Umbilical cord (tissue), 2 donors: ENCODE data around the gene FARP1. TPM values are rescaled to one million over a fixed set of nuclear protein-coding genes. Genes with fewer than 3 reads are reported as not detected.
"Not testable (repeated sequence)": the region's sequence is repeated elsewhere in the genome, so short reads cannot be mapped to it uniquely, and the experiment has no call there.

ENCODE experiments used
- DNase-seq: peaks from one replicate; pipeline ENCODE4 v3.0.0-alpha.2; 2015; ENCODE audit warnings: low spot score
- total RNA-seq: library from RNA; depleted of rRNA; stranded (reverse); fragments of >200 nt; gene quantifications from one replicate; pipeline ENCODE4 v1.2.3, GENCODE V29; 2014; ENCODE audit warnings: low replicate concordance; ENCODE audit not compliant: insufficient read depth

The FARP1 gene
- total RNA-seq, 1 donor from 2014 or later: 56.6 TPM

DNA sequence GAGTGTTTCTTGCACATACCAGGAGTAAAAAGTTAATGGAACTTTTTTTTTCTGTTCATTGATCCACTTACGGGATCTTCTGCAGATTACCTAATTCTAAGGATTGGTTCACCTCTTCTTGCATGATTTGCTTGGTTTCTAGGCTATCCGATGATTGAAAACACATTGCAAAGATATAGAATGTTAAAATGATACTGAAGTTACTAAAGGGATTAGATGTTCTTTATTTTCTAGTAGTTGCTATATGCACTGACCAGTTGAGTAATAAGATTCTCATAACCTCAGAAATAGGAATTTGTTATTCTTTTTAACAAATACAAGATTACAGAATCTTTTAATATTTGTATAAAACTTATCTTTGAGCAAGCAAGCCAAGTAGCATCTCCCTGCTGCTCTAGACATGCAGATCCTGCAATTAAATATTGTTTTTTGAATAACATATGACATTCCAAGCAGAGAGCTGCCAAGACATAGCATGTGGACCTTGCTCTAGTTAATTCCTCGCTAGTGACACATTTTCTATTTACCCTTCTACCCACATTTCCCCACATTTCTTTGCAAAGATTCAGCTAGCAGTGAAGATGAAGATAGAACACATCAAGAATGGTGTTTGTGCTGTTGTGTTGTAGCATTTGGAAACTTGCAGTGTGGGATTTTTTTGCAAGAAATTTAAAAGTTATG lies 85.9 kb downstream of the FARP1 start:
- no peak for DNase-seq

DNA sequence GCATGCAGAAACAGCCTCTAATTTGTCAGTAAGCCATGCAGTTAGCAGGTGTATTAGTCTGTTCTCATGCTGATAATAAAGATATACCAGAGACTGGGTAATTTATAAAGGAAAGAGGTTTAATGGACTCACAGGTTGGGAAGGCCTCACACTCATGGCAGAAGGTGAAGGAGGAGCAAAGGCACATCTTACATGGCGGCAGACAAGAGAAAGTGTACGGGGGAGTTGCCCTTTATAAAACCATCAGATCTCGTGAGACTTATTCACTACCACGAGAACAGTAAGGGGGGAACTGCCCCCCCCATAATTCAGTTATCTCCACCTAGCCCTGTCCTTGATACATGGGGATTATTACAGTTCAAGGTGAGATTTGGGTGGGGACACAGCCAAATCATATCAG lies 87.9 kb downstream of the FARP1 start:
- DNase-seq: not testable (repeated sequence)

DNA sequence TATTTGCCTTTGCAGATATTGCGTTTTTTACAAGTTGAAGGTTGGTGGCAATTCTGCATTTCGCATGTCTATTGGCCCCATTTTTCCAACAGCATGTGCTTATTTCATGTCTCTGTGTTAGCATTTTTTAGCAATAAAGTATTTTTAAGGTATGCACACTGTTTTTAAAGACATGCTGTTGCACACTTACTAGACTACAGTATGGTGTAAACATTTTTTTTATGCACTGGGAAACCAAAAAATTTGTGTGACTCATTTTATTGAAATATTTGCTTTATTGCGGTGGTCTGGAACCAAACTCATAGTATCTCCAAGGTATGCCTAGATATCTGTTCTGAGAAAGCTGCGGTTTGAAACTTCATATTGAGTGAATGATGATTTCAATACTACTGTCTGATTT lies 89.6 kb downstream of the FARP1 start:
- no peak for DNase-seq

DNA sequence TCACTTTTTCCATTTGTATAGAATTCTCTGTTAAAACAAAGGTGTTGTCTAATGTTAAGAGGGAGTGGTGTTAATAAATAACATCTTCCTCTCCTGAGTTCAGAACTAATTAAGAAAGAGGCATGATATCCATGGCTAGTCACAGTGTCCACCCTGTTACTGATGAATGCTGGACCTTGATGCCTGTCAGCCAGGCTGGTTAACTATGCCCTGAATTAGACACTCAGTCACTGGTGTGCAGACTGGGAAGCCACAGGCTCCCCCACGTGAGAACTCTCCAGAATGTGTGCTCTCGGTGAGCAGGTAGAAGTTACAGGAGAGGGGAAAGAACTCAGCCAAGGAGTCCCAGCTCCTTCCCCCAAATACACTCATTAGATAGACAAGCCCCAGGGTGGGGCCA lies 90.2 kb downstream of the FARP1 start:
- DNase-seq: no peak

DNA sequence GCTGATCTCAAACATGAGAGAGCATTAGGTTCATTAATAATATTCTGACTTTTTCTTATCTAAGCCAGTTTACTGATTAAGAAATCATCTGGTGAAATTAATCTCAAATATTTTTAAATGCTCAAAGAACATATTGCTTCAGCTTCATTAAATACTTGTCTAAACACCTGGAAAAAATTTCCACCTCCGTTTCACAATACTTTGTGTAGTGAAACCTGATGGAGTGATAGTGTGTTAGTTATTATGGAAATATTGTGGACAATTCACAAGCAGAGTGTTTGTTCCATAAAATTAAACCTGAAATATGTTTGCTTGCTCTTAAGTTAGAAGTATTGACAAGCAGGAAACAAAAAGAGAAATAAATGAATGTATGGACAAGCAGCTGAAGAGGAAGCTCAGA lies 91.5 kb downstream of the FARP1 start:
- DNase-seq: no peak

DNA sequence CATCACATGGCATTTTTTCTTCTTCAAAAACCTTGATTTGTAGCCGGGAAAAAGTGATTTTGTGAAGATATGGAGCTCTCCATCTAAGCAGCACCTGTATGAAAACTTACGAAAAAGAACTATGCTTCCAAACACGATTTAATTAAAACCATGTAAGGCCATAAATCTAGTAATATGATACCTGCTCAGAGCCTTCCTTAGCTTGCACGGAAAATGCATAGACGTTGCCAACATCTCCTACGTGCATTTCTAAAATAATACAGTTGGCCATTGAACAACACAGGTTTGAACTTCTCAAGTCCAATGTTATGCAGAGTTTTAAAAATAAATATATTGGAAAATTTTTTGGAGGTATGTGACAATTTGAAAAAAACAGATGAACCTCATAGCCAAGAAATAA lies 93.3 kb downstream of the FARP1 start:
- no peak for DNase-seq

DNA sequence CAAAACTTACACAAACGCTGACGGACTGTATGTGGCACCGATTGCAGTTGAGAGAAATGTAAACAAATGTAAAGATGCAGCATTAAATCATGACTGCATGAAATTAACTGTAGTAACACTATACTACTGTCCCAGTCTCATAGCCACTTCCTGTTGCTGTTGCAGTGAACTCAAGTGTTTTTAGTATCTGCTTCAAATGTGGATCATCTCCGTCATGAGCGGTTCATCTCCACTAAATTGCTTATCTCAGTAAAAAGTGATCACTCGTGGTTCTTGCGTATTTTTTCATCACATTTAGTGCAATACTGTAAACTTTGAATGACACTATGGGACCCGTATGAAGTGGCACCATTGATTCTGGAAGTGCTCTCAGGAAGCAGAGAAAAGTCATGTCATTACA lies 94.4 kb downstream of the FARP1 start:
- DNase-seq: no peak

DNA sequence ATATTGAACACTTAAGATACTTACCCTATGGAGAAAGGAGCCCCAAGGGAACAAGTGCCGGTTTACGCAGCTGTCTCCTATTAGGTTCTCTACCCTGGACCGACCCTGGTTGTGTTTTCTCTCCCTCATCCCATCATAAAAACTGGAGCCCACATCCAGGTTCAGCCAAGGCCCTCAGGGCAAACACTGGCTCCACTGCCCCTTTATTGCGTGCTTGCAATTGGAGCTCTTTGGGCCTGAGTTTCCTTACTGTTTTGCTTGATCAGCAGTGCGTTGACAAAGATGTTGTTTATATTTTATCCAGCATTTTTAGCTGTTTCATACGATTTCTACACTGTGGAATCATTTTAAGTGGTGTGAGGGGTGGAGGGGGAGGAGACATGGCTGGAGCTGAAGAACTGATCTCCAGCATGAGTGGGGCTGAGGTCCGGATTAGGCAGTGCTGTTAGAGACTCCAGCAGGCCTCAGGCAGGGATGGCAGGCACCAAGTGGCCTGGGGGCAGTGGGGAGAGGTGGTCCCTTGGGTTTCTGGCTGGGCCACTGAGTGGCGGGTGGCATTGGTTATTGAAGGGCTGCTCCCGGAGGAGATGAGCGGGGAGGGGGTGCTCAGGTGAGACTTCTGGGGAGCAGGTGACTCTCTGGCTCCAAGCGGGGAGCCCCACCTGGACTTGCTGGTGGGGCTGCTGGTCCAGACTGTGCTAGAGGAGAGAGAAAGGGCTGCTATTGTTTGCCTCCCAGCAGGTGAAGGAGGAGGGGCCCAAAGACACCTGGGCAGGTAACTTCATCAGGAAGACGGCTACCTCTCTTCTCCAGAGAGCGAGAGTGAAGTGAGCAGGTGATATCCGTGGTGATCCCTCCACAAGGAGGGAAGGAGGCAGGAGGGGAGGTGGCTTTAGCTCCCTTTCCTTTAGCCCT lies 96.5 kb downstream of the FARP1 start:
- DNase-seq: no peak

DNA sequence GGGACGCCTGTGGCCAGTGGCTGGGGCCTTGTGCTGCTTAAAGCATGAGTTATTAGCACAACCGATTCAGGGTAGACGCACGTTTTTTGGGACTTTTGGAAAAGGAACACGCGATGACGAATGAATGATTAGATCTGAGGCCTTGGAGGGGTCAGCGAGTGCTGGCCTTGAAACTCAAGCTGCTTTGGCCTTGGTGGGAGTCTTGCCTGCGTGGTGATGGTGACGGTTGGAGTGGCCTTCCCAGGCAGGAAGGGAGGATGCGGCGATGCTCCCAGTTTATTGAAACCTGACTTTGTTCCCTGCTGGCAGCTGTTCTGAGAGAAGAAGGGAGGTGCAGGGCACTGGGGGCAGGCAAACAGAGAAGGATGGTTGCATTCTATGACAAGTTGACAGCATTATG lies 97.2 kb downstream of the FARP1 start:
- no peak for DNase-seq

DNA sequence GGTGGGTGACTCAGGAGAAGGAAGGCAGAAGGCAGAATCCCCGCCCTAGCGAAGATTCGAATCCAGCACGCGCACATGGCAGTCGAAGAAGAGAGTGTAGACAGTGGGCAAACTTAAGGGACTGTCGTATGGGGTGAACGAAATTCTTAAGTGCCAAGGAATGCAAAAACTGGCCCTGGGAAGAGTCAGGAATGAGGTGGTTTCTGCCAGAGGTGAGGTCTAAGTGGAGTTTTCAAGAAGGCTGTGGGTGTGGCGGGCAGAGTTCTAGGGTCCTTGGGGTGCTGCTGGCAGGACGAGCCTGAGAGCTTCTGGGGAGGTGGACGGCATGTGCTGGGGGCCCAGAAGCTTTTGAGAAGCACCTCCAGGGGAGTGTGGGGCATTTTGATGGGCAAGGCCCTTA lies 98.1 kb downstream of the FARP1 start:
- no peak for DNase-seq

DNA sequence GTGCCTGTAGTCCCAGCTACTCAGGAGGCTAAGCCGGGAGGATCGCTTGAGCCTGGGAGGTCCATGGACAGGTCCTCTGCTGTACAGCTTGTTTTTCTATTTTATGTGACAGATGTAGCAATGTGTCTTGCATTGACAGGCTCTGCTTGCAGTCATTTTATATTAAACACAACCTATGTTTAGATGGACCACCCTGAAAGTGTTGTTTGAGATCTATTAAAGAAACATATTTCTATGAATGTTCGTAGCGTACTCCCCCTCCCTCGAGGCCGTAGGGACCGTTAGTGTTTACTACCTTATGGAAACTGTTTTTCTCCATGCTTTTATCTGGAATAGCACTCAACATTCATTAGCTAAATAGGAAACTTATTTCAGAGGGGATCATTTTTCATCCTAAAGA lies 99.1 kb downstream of the FARP1 start:
- no peak for DNase-seq

DNA sequence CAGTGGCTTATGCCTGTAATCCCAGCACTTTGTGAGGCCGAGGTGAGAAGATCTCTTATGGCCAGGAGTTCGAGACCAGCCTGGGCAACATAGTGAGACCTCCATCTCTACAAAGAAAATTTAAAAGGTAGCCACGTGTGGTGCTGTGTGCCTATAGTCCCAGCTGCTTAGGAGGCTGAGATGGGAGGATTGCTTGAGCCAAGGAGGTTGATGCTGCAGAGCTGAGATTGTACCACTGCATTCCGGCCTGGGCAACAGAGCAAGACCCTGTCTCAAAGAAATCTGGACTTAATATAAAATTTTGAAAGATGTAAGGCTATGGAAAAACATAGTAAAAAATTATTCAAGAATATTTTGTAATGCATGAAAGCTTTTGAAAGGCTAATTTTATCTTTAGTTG lies 99.5 kb downstream of the FARP1 start:
- no peak for DNase-seq

DNA sequence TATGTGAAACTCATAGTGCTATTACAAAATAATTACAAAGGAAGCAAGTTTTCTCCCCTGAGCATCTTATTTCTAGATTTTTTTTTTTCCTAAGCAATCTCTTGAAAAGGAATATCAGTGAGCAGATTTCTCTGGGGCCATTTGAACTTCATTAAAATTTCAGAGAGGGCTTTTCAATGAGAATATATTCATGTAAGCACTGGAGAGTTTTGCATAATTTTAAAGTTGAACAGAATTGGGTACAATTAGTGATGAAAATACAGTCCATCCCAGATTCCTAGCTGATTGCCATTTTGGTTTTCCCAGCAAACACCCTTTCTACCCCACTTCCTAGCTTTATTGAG lies 101.0 kb downstream of the FARP1 start:
- no peak for DNase-seq

DNA sequence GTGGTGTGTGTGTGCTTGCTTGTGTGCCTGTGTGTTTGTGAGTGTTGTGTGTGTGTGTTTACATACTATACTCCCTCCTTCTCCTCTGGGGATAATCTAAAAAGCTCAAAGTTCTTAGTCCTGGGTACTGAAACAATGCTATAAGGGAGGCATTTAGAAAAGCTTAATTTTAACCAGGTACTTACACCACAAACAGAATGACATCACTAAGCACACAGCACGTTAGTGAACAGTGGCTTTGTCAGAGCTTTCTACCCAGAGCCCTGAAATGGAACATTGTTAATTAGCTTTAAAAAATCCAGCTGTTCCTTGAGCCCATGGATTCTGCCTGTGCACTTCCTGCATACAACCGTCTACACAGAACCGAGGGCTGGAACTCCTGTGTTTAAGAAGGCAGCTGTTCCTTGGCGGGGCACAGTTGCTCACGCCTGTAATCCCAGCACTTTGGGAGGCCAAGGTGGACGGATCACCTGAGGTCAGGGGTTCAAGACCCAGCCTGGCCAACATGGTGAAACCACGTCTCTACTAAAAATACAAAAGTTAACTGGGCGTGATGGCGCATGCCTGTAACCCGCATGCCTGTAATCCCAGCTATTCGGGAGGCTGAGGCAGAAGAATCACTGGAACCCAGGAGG lies 103.8 kb downstream of the FARP1 start:
- no peak for DNase-seq

DNA sequence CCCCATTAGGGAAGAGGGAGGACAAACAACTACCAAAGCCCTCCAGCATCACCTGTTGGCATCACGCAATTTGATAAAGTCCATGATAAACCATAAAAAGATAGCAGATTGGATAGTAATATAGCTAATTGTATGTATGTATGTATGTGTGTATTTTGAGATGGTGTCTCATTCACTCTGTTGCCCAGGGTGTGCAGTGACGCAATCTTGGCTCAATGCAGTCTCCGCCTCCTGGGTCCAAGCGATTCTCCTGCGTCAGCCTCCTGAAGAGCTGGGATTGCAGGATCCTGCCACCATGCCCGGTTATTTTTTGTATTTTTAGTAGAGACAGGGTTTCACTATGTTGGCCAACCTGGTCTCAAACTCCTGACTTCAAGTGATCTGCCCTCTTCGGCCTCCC lies 108.8 kb downstream of the FARP1 start:
- DNase-seq: no peak

DNA sequence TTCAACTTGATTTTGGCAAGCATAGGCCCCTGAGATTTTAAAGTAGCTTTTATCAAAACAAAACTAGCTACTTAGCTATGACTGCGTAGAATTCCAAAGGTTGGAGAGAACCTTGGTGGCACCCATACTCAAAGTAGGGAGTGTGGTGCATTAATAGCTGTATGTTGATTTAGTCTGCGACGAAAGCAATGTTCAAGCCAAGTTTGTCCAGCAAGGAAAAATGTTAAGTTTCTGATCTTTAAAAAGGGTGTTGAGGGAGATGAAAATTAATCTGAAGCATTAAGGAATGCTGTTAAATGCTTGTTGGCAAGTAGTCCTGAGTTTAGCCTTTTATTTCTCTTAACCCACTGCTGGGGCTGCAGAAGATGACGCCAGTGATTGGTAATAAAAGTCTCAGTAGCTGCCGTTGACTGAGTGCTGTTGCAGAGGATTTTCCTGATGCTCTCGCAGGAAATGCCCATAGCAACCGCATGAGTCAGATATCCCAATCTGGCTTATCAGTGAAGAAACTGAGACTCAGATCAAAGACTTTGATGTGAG lies 110.1 kb downstream of the FARP1 start:
- DNase-seq: peak; percentile 97

DNA sequence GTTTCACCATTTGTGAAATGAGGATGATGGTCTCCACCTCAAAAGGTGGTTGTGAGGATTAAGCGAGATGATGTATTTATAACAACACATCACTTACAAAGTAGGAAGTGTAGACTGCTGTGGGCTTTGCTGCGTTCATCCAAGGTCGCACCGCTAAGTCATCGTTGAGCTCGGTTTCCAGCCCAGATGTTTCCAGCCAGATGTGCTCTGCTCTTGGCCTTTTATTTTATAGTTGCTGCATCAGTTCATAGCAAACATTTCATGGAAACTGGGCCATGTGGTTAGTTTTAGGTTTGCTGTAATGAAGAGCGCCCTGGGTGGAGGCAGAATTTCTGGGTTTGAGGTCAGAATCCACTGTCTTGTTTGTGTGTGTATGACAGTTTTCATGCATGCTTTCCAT lies 110.6 kb downstream of the FARP1 start:
- DNase-seq: peak; percentile 95

DNA sequence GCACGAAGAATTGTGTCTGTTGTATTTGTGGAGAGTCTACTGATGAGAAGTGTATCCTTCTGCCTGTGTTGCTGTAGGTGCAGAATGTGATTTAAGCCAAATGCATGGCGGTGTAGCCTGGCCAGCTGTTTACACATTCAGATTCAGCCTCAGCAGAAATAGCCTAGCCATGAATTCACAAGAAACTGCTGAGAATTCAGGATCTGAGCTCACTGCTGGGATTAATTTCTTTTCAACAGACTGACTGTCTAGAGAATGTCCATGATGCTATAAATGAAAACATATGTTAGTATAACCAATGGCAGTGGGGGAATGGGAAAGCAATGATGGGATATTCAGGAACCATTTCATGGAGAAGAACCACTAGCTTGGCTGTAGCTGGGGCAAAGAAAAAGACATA lies 111.6 kb downstream of the FARP1 start:
- peak; percentile 86 for DNase-seq

DNA sequence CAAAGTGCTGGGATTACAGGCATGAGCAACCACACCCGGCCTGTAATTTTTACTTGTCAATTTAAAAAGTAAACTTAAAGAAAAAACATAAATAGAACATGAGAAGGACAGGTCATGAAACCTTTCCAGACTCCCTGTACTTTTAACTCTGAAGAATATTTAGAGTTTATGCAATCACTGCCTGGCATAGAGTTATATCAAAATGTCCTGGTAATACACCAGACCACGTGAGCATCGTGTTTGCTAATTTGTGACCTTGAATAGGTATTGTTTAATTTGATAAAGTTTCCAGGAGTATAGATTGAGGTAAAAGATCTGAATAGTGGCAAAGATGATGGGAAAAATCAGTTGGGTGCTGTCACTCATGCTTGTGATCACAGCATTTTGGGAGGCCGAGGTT lies 115.3 kb downstream of the FARP1 start:
- no peak for DNase-seq

DNA sequence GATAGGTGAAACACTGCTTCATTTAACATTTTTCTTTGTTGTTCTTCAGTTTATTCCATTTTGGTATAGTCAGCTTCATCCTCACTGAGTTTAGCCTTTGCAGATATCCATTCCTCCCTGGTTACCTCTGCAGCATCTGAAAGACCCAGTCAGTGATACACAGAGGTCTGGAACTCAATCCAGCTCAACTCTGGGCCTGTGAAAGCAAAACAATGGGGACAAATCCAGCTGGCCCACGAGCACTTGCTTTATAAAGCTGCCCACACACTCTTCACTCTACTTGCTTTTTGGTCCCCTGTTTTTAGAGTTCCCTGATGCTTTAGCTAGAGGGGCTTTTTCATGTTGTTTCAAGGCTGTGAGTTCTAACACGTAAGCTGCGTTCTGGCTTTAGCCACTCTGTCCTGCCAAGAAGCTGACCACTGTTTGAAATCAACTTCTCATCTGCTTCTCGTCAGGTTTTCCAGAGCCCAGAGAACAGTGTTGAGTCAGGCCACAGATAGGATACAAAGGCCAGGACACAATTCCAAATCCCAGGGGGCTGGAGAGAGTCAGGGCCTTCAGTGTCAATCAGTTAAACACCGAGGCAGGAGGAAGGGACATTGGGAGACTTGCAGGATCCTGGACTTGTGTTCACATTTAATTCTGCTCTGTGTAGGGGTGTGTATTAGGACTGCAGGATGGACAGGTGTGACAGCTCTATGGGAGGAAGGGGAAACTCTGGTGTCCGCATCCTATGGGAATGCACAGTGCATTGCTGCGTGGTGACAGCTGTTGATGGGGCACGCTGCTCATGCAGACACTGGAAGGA lies 117.7 kb downstream of the FARP1 start:
- DNase-seq: no peak

DNA sequence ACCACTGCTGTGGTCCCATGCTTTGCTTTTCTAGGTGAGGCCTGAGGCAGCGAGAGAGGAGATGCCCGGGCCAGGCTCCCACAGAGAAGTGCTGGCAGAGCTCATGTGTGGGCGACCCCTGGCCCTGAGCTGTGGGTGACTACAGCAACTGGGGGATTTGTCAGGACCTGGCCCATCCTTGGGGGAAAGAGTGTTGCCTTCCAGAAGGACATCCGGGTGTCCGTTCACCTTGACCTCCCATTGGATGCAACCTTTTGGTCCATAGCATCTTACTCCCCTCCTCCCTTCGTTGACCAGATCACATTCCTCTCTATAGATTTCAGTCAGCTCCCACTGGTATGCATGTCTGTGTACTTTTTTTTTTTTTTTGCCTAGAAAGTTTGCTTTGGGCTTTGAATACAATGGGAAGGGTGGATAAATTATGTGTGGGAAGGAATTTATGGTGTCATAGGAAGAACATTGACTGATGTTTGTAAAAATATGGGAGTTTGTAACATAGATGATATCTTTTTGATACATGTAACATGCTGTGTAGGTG lies 118.3 kb downstream of the FARP1 start:
- no peak for DNase-seq
